Central memory CD8-positive, alpha-beta T cell (primary cell): ENCODE measurements around the gene CNST.
A peak's percentile ranks its signal among the peaks of the same experiment; 100 is the strongest.

Experiments
- ATAC-seq: fragments of 150-1000 bp; cut with Tn5 transposase; replicated peaks from 2 replicates; pipeline ENCODE4 v1.10.0; 2022; ENCODE audit warnings: mild to moderate bottlenecking, moderate FRiP score, moderate number of reproducible peaks; ENCODE audit not compliant: poor library complexity, severe bottlenecking; ENCODE audit errors: extremely low read depth
- DNase-seq, 2 donors: peaks; one replicate each; pipeline ENCODE4 v3.0.0; 2021; ENCODE audit warnings: low spot score in 2 of 2
- H3K27ac Mint-ChIP-seq: one replicate; pipeline ENCODE4 v1.8.0; 2022; ENCODE audit warnings: low read depth, mild to moderate bottlenecking, moderate library complexity, mixed read lengths
- H3K27me3 Mint-ChIP-seq: one replicate; pipeline ENCODE4 v1.8.0; 2022; ENCODE audit warnings: mixed read lengths
- H3K36me3 Mint-ChIP-seq: one replicate; pipeline ENCODE4 v1.8.0; 2022; ENCODE audit warnings: mild to moderate bottlenecking, moderate library complexity, mixed read lengths; ENCODE audit not compliant: insufficient read depth
- H3K4me1 Mint-ChIP-seq: one replicate; pipeline ENCODE4 v1.8.0; 2022; ENCODE audit warnings: mixed read lengths
- H3K4me3 Mint-ChIP-seq: one replicate; pipeline ENCODE4 v1.8.0; 2022; ENCODE audit warnings: mild to moderate bottlenecking, moderate library complexity, mixed read lengths
- H3K9me3 Mint-ChIP-seq: one replicate; pipeline ENCODE4 v1.8.0; 2022; ENCODE audit warnings: mixed read lengths

CNST gene, protein sequence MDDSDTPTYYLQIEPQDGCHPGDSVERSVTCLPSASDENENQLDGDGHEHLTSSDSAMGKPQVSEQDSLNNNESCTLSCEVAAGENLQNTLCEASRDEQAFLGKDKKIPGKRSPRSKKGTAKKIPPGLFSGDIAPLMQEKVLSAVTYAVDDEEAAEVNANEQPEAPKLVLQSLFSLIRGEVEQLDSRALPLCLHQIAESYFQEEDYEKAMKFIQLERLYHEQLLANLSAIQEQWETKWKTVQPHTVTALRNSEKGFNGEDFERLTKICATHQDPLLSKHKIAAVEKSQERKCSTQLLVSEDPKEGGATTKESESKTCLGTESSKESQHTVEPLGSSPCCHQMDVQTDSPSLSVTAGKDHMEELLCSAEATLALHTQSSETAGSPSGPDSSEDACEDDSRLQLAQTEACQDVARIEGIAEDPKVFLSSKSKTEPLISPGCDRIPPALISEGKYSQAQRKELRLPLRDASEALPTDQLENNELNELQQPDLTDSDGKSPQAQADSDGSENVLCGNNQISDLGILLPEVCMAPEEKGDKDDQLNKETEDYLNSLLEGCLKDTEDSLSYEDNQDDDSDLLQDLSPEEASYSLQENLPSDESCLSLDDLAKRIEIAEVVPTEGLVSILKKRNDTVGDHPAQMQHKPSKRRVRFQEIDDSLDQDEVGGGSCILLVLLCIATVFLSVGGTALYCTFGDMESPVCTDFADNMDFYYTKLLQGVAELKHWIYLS

DNA sequence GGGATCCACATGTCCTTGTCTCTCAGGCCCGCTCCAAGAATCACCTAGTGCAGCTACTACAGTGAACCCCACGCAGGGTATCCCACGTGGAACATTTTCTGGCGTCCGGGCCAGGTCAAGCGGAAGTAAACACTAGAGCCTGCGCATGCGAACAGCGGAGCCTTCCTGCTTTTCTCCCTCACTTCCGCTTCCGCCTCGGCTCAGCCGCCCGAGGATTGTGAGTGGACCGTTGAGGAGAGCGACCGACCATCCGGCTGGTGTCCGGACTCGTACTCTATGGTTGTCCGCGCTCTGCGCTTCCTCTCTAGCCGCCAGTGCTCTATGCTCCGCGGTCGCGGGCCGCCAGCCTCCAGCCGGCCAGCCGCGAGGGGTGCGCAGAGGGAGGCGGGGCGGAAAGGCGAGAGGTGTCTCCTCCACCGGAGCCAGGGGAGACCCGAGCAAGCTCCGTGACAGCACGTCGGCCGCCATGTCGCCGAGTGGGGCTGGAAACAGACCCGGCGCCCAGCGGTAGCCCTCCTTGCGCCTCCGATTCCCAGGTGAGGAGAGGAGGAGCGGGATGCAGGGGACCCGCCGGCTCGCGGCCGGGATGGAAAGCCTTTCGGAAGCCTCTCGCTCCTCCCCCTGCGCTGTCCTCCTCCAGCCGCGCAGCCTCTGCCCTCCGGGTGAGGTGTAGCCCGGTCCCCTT, at the start of gene CNST, which contains the start of gene TFB2M:
Gene CNST (plus strand): TSS at position 329 of the 685 bp plus-strand sequence. CDS start 25,107 bp downstream, outside the sequence.
Gene TFB2M (minus strand): TSS at position 134 of the 685 bp plus-strand sequence. CDS start 123 bp downstream, at position 11.
- Mint-ChIP-seq H3K4me1 (peaks cover 41% of the 10 kb centered on the region), H3K4me3 (peak within 1 kb of the TSS; percentile 99), H3K9me3 (no peaks in the 10 kb centered on the region), H3K27ac (peak within 1 kb of the TSS; percentile 98), H3K36me3 (peaks cover 24% of the 10 kb centered on the region), H3K27me3 (no peaks in the 10 kb centered on the region)
- ATAC-seq (peak; percentile 84), DNase-seq (peak; percentile 77 to 83)

DNA sequence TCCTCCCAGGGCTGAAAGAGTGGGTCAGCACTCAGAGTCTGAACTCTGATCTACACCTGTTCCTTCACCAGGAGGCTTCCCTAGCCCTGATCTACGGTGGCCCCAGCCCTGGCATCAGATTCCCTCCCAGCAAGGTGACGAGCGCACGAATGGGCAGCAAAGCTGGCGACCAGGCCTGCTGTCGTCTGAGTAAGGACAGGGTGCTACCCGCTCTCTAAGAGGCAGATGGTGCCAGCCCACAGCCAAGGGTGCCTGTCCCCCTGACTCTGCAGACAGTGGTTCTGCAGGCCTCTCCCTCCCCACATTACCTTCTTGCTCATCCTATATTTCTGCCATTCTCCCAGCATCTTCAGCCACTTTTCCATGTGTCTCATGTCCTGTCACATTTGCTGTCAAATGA, 48.9 kb upstream of the CNST start:
- H3K4me3 Mint-ChIP-seq, result no peak overlapping the region
- no peaks in the 10 kb centered on the region for H3K9me3 Mint-ChIP-seq
- no peaks in the 10 kb centered on the region for H3K27me3 Mint-ChIP-seq
- no peaks in the 10 kb centered on the region for H3K4me1 Mint-ChIP-seq
- DNase-seq (no peak), ATAC-seq (no peak)
- no peak overlapping the region for H3K27ac Mint-ChIP-seq
- H3K36me3 Mint-ChIP-seq, result no peaks in the 10 kb centered on the region

DNA sequence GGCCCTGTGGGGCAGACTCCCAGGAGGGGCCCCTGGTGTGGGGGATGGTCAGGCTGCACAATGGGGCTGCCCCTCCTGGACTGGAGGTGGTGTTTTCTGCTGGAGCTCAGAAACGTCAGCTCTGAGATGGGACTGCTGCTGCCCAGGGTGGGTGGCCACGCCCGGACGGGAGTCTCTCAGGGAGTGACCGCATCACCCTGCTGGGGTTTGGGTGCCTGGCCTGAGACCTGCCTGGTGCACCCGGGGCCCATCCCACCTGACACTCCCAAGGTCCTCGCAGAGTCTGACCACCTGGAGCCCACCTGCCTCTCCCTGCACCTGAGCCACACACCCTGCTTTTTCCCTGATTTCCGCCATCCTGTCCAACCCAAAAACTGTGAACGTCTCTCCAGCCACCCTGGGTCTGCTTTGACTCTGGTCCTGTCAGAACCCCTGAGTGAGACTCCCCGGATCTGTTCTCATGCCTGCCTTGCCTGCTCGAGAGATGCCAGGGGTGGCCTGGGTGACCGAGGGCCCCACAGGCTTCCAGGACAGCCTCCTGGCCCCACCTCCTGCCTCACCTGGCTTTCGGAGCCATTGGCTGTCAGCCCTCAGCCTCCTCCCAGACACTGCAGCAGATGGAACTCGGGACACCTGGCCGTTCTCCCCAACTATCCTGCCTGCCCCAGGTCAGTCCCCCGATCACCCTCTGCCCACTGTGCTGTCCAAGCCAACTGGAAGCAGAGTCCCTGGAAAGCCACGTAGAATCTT, 47.6 kb upstream of the CNST start:
- Mint-ChIP-seq H3K36me3 (no peaks in the 10 kb centered on the region), H3K4me3 (no peak overlapping the region), H3K27me3 (no peaks in the 10 kb centered on the region), H3K27ac (no peak overlapping the region), H3K4me1 (no peaks in the 10 kb centered on the region), H3K9me3 (no peaks in the 10 kb centered on the region)
- ATAC-seq (no peak), DNase-seq (no peak)

DNA sequence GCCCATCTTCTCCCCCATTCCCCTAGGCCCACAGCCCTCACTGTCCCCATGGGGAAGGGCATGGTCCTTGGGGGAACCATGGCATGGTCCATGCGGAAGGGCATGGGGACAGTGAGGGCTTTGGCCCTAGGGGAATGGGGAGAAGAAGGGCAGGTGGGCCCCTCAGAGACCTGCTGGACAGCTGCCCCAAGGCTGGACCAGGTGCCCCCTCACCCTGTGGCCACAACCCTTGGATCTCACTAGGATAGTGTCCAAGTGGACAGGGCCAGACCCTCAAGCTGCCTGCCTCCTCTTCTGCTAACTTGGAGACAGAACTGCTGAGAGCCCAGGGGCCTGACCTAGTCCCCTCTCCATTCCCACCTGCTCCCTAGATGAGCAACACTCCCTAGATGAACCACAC, 46.7 kb upstream of the CNST start:
- Mint-ChIP-seq H3K4me1 (no peaks in the 10 kb centered on the region), H3K4me3 (no peak overlapping the region)

DNA sequence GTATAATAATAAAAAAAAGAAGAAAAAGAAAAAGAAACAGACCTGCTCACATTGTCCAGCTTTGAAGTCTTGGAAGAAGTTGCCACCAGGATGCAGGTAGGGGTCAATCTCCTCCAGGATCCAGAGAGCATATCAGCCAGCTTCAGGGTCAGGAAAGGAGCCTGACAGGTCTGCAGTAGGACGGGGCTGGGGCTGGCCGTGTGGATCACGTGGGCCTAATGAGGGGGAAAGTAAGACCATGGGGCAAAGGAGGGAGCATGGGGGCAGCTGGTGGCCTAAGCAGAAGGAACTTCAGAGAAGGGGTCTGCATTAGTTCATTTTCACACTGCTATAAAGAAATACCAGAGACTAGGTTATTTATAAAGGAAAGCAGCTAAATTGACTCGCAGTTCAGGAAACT, 39.9 kb upstream of the CNST start:
- H3K27me3 Mint-ChIP-seq, result peaks cover 5% of the 10 kb centered on the region
- ATAC-seq, result no peak
- peaks cover 14% of the 10 kb centered on the region for H3K4me1 Mint-ChIP-seq
- H3K27ac Mint-ChIP-seq, result no peak overlapping the region
- H3K9me3 Mint-ChIP-seq, result no peaks in the 10 kb centered on the region
- no peak overlapping the region for H3K4me3 Mint-ChIP-seq
- no peaks in the 10 kb centered on the region for H3K36me3 Mint-ChIP-seq
- DNase-seq, result no peak

More for the DNA sequence above, 46.7 kb upstream of the CNST start:
- no peak overlapping the region for H3K27ac Mint-ChIP-seq
- no peaks in the 10 kb centered on the region for H3K27me3 Mint-ChIP-seq
- H3K36me3 Mint-ChIP-seq, result no peaks in the 10 kb centered on the region
- no peak for ATAC-seq
- DNase-seq, result no peak
- no peaks in the 10 kb centered on the region for H3K9me3 Mint-ChIP-seq

DNA sequence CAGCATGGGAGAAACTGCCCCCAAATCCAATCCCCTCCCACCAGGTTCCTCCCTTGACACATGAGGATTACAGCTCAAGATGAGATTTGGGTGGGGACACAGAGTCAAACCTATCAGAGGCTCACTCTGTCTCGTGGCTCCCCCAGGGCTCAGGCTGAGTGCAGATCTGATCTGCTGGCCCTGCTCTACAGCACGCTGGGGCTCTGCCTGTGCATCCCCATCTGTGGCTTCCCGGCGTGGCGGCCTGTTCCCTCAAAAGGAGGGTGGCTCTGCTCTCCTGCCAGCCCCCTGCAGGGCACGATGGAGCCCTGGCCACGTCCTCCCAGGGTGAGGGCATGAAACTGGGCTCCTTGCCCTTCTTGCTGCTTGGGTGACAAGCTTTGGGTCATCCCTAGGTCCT, 39.3 kb upstream of the CNST start:
- H3K27me3 Mint-ChIP-seq, result peaks cover 10% of the 10 kb centered on the region
- H3K27ac Mint-ChIP-seq, result peak overlapping the region; percentile 89
- no peak for ATAC-seq

DNA sequence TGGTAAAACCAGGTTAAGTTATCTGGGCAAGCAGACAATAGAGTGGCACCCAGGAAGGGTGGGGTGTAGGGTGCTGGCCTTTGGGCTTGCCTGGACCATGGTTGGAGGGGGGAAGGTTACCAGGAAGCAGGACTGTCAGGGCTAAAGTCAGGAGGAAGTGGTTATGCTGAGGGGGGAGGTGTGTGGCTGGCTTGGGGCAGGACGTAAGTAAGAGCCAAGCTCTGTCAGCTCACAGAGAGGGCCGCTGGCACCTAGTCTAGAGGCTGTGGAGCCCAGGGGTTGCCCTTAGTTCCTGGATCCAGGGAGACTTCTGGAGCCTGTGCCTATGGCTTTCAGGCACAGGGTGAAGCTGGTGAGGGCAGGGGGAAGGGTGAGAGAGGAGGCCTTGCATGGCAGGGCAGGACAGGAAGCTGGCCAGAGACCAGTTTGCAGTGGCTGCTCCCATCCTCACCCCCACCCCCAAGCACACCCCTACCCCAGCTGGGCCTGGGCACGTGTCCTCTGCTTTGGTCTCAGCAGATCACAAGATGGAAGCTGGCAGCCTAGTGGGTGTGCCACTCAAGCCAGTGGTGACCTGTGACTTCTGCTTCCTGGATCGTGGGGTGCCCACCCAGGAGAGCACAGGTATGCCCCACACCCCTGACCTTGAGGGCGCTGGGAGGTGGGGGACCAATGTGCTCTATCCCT, 38.7 kb upstream of the CNST start:
- ATAC-seq (peak; percentile 24), DNase-seq (no peak)
- peaks cover 14% of the 10 kb centered on the region for H3K4me1 Mint-ChIP-seq
- peak overlapping the region; percentile 89 for H3K27ac Mint-ChIP-seq
- H3K27me3 Mint-ChIP-seq, result peaks cover 16% of the 10 kb centered on the region
- no peaks in the 10 kb centered on the region for H3K36me3 Mint-ChIP-seq
- no peaks in the 10 kb centered on the region for H3K9me3 Mint-ChIP-seq
- H3K4me3 Mint-ChIP-seq, result no peak overlapping the region

More for the DNA sequence above, 39.3 kb upstream of the CNST start:
- DNase-seq, result no peak
- Mint-ChIP-seq H3K36me3 (no peaks in the 10 kb centered on the region), H3K9me3 (no peaks in the 10 kb centered on the region), H3K4me3 (no peak overlapping the region), H3K4me1 (peaks cover 14% of the 10 kb centered on the region)

DNA sequence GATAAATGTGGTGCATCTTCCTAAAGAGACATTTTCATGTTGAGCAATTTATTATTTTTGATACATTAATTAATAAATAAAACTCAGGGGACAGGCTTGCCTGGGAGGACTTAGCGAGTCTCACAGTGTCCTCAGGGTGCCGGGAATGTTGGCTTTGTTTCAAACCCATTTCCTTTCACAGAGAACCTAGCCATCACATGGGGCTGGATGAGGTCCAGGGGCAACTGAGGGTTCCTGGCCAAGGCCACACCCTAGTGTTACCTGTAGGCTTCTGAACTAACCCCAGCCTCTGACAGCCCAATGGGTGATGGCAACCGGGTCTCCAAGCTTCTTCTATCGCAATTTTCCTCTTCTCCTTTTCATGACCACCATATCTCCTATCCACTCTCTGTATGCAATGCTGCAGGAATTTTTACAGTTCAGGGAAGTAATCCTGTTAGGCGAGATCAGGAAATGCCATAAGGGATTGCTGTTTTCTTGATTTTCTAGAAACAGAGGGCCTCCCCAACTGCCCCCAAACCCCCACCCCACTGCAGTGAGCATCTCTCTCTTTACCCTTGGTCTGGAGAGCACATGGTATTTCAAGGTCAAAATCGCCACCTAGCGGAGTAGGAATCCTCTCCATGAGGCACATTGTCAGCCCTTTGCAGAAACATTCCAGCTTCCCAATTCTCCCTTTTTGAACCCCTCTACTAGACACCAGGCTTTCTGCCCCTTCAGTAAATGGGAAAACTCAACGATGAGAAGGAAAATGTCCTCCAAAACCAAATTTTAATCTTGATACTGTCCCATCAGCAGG, 37.1 kb upstream of the CNST start:
- no peak for ATAC-seq
- no peaks in the 10 kb centered on the region for H3K9me3 Mint-ChIP-seq
- no peak overlapping the region for H3K4me3 Mint-ChIP-seq
- no peak for DNase-seq
- no peaks in the 10 kb centered on the region for H3K36me3 Mint-ChIP-seq
- H3K27me3 Mint-ChIP-seq, result peaks cover 19% of the 10 kb centered on the region
- peaks cover 14% of the 10 kb centered on the region for H3K4me1 Mint-ChIP-seq
- no peak overlapping the region for H3K27ac Mint-ChIP-seq

DNA sequence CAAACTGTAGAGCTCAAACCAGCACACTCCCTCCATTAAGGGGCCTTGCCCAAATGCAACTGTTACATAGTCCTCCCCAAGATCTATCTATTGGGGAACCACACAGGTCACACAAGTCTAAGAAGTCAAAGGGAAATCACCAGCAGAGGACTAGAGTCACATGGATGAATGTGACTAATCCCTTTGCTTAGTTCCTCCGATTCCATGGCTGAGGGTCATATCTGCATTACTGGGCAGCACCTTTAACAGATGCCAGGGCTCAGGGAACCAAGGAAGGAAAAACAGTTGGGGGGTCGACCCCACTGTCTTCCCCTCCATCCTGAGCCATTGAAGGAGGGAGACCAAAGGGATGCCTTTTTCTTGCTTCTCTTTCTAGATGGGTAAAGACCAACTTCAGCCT, 35.8 kb upstream of the CNST start:
- H3K9me3 Mint-ChIP-seq, result no peaks in the 10 kb centered on the region
- DNase-seq, result no peak
- H3K4me1 Mint-ChIP-seq, result peaks cover 14% of the 10 kb centered on the region
- no peak for ATAC-seq
- no peaks in the 10 kb centered on the region for H3K36me3 Mint-ChIP-seq
- H3K27me3 Mint-ChIP-seq, result peaks cover 19% of the 10 kb centered on the region
- H3K4me3 Mint-ChIP-seq, result no peak overlapping the region
- H3K27ac Mint-ChIP-seq, result no peak overlapping the region

DNA sequence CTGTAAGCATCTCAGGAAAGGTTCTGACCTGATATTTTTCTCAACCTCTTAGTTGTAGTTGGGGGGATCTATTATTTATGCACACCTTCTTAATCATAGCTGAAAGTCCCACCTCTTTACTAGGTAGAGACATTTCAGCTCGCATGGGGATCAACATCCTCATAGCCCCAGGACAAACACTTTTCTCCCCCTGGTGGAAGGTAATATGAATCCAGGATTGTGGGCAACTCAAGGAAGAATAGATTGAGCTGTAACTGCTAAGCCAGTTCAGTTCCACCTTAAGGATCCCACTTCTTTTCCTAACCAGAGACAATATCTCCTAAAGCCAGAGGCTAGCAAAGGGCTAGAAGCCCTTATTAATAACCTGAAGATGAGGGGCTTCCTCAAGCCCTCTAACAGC, 33.7 kb upstream of the CNST start:
- H3K36me3 Mint-ChIP-seq, result no peaks in the 10 kb centered on the region

DNA sequence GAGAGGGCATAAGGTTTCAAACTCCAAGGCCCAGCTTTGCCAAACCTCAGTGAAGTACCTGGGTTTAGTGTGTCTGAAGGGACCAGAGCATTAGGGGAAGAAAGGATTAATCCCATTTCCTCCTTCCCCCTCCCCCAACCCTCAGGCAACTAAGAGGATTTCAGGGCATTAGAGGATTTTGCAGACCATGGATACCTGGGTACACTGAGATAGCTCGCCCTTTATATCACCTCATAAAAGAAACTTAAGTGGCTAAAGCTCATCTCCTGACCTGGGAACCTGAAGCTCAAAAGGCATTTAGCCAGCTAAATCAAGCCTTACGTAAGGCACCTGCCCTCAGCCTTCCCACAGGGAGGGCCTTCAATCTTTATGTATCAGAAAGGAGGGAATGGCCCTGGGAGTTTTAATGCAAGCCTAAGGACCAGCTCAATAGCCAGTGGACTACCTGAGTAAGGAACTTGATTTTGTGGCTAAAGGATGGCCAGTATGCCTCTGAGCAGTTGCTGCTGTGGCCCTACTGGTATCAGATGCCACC, 32.8 kb upstream of the CNST start:
- Mint-ChIP-seq H3K36me3 (no peaks in the 10 kb centered on the region), H3K27me3 (peaks cover 19% of the 10 kb centered on the region), H3K4me3 (no peak overlapping the region), H3K9me3 (no peaks in the 10 kb centered on the region), H3K4me1 (no peaks in the 10 kb centered on the region), H3K27ac (no peak overlapping the region)
- no peak for DNase-seq
- ATAC-seq, result no peak

More for the DNA sequence above, 33.7 kb upstream of the CNST start:
- ATAC-seq (no peak), DNase-seq (no peak)
- Mint-ChIP-seq H3K4me1 (peaks cover 8% of the 10 kb centered on the region), H3K27me3 (peaks cover 19% of the 10 kb centered on the region), H3K27ac (no peak overlapping the region), H3K9me3 (no peaks in the 10 kb centered on the region), H3K4me3 (no peak overlapping the region)
